Caco-2 (cell line): ENCODE data around the gene GFOD1. TPM values are rescaled to one million over a fixed set of nuclear protein-coding genes. Genes with fewer than 3 reads are reported as not detected.

Experiments
- BruUV-seq: library from RNA; stranded (reverse); fragments of 400-500 nt; replicated peaks from 2 replicates; lab custom pipeline; 2021; lab: Mats Ljungman, UMichigan
- CTCF ChIA-PET: fragments of 300-600 bp; sonication (Branson Sonifier 250); formaldehyde crosslinking; loops from one replicate; lab custom pipeline; 2022; ENCODE audit warnings: antibody characterized with exemption; lab: Charles Lee
- POLR2A ChIA-PET: fragments of 300-600 bp; sonication (Branson Sonifier 250); formaldehyde crosslinking; loops from one replicate; lab custom pipeline; 2022; ENCODE audit warnings: antibody characterized with exemption; lab: Charles Lee
- DNase-seq, 2 experiments: peaks; one replicate each; pipeline versions ENCODE4 v3.0.0 to v3.0.0-alpha.2; 2020 to 2022
- H3K27me3 ChIP-seq: replicated peaks from 2 replicates; pipeline ENCODE4 v1.6.0; 2011; ENCODE audit warnings: low read length; ENCODE audit not compliant: control insufficient read depth, insufficient read depth
- H3K36me3 ChIP-seq: 2 replicates; pipeline ENCODE4 v1.5.1; 2011; ENCODE audit warnings: low read length; ENCODE audit not compliant: control insufficient read depth, insufficient read depth
- H3K4me1 ChIP-seq: fragments of 250-450 bp; sonication (Bioruptor Pico); 2 replicates; pipeline ENCODE4 v1.5.1; 2020; ENCODE audit warnings: mild to moderate bottlenecking
- H3K4me3 ChIP-seq: 2 replicates; pipeline ENCODE4 v1.5.1; 2011; ENCODE audit warnings: low read depth, mild to moderate bottlenecking, control low read depth, low read length
- H3K9me3 ChIP-seq: fragments of 250-450 bp; sonication (Bioruptor Pico); 2 replicates; pipeline ENCODE4 v1.5.1; 2020; ENCODE audit warnings: mild to moderate bottlenecking, moderate library complexity
- H3K27ac Mint-ChIP-seq: one replicate; pipeline ENCODE4 v1.8.0; 2022; ENCODE audit warnings: mixed read lengths; ENCODE audit not compliant: unreplicated experiment
- H3K27me3 Mint-ChIP-seq: one replicate; pipeline ENCODE4 v1.8.0; 2022; ENCODE audit warnings: mixed read lengths; ENCODE audit not compliant: insufficient read depth, unreplicated experiment
- H3K36me3 Mint-ChIP-seq: one replicate; pipeline ENCODE4 v1.8.0; 2022; ENCODE audit warnings: mild to moderate bottlenecking, mixed read lengths; ENCODE audit not compliant: insufficient read depth, unreplicated experiment
- H3K4me1 Mint-ChIP-seq: one replicate; pipeline ENCODE4 v1.8.0; 2022; ENCODE audit warnings: low read depth, mixed read lengths; ENCODE audit not compliant: unreplicated experiment
- H3K4me3 Mint-ChIP-seq: one replicate; pipeline ENCODE4 v1.8.0; 2022; ENCODE audit warnings: mild to moderate bottlenecking, moderate library complexity, mixed read lengths; ENCODE audit not compliant: unreplicated experiment
- H3K9me3 Mint-ChIP-seq: one replicate; pipeline ENCODE4 v1.8.0; 2022; ENCODE audit warnings: mixed read lengths; ENCODE audit not compliant: unreplicated experiment
- CTCF ChIP-seq, 2 experiments: fragments of 200-600 bp in 1 of 2; IDR thresholded peaks; 1 replicate in 1 of 2; 2 replicates in 1 of 2; pipeline versions ENCODE4 v1.5.1 to v1.8.0; 2011 to 2022; ENCODE audit warnings: antibody characterized with exemption in 1 of 2, control low read depth in 1 of 2, inconsistent platforms in 1 of 2, low read depth in 1 of 2, low read length in 1 of 2, mild to moderate bottlenecking in 1 of 2, moderate library complexity in 1 of 2; ENCODE audit not compliant: insufficient read depth in 1 of 2, severe bottlenecking in 1 of 2, unreplicated experiment in 1 of 2
- intact Hi-C: fragments of 100-400 bp; cut with micrococcal nuclease; formaldehyde crosslinking; loops from one replicate; pipeline ENCODE4 v1.10.0; 2022; ENCODE audit not compliant: unreplicated experiment
- total RNA-seq: library from RNA; stranded (reverse); gene quantifications from 2 replicates; pipeline ENCODE4 v1.2.3, GENCODE V29; 2022

The GFOD1 gene
- total RNA-seq, 1 experiment from 2014 or later, result 0.84 TPM

DNA sequence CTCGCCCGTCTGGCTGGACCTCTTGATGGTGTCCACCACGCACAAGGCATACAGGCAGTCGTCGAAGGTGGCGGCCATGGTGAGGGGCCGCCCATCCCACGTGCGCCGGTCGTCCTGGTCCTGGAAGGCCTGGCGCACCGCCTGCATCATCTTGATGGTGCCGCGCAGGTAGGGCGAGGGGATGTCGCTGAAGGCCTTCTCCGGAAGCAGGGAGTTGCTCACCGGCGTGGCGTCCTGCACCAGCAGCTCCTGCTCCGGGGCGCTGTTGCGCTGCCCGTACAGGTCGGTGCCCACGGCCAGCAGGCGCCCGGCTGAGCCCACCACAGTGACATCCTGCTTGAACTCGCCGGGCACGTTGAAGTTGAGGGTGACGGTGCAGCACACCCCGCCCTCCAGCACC lies 122.6 kb downstream of the GFOD1 start:
- TF ChIP-seq CTCF (IDR thresholded peaks at IDR 0.05; ENCODE audit: insufficient read depth in 1 of 2, low read depth in 1 of 2, low read length in 1 of 2, severe bottlenecking in 1 of 2, unreplicated experiment in 1 of 2), result no peak
- DNase-seq, result no peak
- CTCF ChIA-PET, result no interaction called here

DNA sequence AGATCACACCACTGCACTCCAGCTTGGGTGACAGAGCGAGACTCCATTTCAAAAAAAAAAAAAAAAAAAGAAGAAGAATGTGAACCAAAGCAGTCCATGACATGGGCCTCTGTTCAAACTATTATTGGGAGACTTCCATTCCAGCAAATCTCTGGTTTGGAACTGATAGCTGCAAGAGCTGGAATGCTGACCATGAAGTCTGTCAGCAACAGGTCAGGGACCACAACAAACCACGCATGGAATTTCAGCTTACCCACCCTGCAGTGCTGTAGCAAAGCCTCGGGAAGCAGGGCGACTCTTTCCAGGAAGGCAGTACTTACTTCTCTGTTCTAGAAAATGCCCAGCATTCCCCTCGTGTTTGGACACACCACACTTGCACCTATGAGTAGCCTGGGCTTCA lies 125.0 kb downstream of the GFOD1 start:
- BruUV-seq, result no TSS peak
- ChIA-PET CTCF (no interaction called here), POLR2A (no interaction called here)
- Mint-ChIP-seq H3K27ac (no peak overlapping the region), H3K4me1 (peaks cover 12% of the 10 kb centered on the region), H3K36me3 (no peaks in the 10 kb centered on the region), H3K9me3 (no peaks in the 10 kb centered on the region), H3K27me3 (no peaks in the 10 kb centered on the region), H3K4me3 (no peak overlapping the region)
- H3K36me3 ChIP-seq, result no peaks in the 10 kb centered on the region
- TF ChIP-seq CTCF (IDR thresholded peaks at IDR 0.05; ENCODE audit: insufficient read depth in 1 of 2, low read depth in 1 of 2, low read length in 1 of 2, severe bottlenecking in 1 of 2, unreplicated experiment in 1 of 2), result no peak
- intact Hi-C loops, result no loop called here
- H3K27me3 ChIP-seq, result no peaks in the 10 kb centered on the region
- H3K4me1 ChIP-seq, result 0 out of 2 replicates have a peak, but pooled peaks cover 4% of the 10 kb centered on the region
- no peak overlapping the region for H3K4me3 ChIP-seq
- H3K9me3 ChIP-seq, result no peaks in the 10 kb centered on the region
- DNase-seq, result no peak

More for the DNA sequence above, 122.6 kb downstream of the GFOD1 start:
- Mint-ChIP-seq H3K9me3 (no peaks in the 10 kb centered on the region), H3K27ac (no peak overlapping the region), H3K4me1 (peaks cover 12% of the 10 kb centered on the region), H3K36me3 (no peaks in the 10 kb centered on the region), H3K4me3 (no peak overlapping the region), H3K27me3 (no peaks in the 10 kb centered on the region)
- no TSS peak for BruUV-seq
- no peaks in the 10 kb centered on the region for H3K9me3 ChIP-seq
- POLR2A ChIA-PET, result no interaction called here
- intact Hi-C loops, result no loop called here
- H3K27me3 ChIP-seq, result no peaks in the 10 kb centered on the region
- no peaks in the 10 kb centered on the region for H3K36me3 ChIP-seq
- no peak overlapping the region for H3K4me3 ChIP-seq
- H3K4me1 ChIP-seq, result 0 out of 2 replicates have a peak, but pooled peaks cover 4% of the 10 kb centered on the region

DNA sequence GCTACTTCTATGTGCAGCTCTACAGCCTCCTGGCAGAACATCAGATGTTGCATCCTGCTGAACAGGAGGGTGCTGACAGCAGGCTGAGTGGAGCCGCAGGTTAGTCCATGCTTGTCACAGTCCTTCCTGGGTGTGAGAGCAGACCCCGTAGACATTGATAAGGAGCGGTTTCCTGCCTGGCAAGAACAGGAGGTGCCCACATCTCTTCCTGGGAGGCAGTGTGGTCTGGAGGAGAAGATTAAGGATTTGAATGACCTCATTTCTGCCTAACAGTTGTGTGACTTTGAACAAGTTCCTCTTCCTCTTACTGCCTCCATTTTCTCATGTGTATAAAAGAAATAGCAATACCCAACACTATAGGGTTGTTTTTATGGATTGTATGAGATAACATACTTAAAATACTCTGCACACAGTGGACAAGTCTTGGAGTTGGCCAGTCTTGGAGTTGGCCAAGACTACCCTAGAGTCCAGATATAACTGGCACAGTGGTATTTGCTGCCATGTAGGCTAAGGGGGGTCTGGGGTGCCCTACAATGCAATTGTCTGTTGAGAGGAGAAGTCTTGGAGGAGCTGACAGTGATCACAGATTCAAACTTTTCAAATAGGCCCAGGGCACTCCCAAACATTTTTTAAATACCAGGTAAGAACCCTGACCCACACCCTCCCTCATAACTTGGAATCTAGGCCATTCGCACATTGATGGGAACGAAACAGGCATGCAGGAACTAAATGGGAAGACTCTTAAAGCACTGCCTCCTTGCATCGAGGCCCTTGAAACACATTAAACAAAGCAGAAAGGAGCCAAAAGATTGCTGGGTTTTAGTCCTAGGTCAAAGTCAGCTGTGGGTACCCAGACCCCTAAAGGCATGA lies 126.5 kb downstream of the GFOD1 start:
- no peak for TF ChIP-seq CTCF (IDR thresholded peaks at IDR 0.05; ENCODE audit: insufficient read depth in 1 of 2, low read depth in 1 of 2, low read length in 1 of 2, severe bottlenecking in 1 of 2, unreplicated experiment in 1 of 2)
- DNase-seq, result no peak
- no peaks in the 10 kb centered on the region for H3K27me3 Mint-ChIP-seq
- no peak overlapping the region for H3K4me3 ChIP-seq
- POLR2A ChIA-PET, result no interaction called here
- no peak overlapping the region for H3K4me3 Mint-ChIP-seq
- H3K9me3 Mint-ChIP-seq, result no peaks in the 10 kb centered on the region
- H3K4me1 Mint-ChIP-seq, result peaks cover 12% of the 10 kb centered on the region
- H3K36me3 ChIP-seq, result no peaks in the 10 kb centered on the region
- no peaks in the 10 kb centered on the region for H3K27me3 ChIP-seq
- intact Hi-C loops, result no loop called here
- H3K27ac Mint-ChIP-seq, result no peak overlapping the region
- H3K36me3 Mint-ChIP-seq, result no peaks in the 10 kb centered on the region
- BruUV-seq, result no TSS peak
- no peaks in the 10 kb centered on the region for H3K9me3 ChIP-seq
- CTCF ChIA-PET, result no interaction called here
- peaks cover 6% of the 10 kb centered on the region; the same call in 1 of the 2 replicates for H3K4me1 ChIP-seq
